ENCODE measurements around the gene WDR91.

Gene WDR91

GRCh38 chr7:135232720-135233119, 21.4 kb upstream of the WDR91 start:
- no peak overlapping the region for H2BK120ac ChIP-seq (ENCODE audit: insufficient read depth, low read length, poor library complexity)
- no peak overlapping the region for H3K27ac ChIP-seq (ENCODE audit: low read depth, low read length)
- H3K23ac ChIP-seq (ENCODE audit: low read length), result no peak overlapping the region
- H3K27me3 ChIP-seq (ENCODE audit: insufficient read depth, low read length), result no peaks in the 10 kb centered on the region
- H4K12ac ChIP-seq (ENCODE audit: low read depth, low read length), result no peak overlapping the region
- no peak overlapping the region for H3K18ac ChIP-seq (ENCODE audit: low read length)
- H3K4me1 ChIP-seq (ENCODE audit: control insufficient read depth in 1 of 2, insufficient read depth in 2 of 2, low read length in 2 of 2), result no peaks in the 10 kb centered on the region
- no CpG with 5 or more reads among the region's 13 CpGs for WGBS (ENCODE audit: extremely low coverage, insufficient coverage, insufficient read length)
- H2BK12ac ChIP-seq (ENCODE audit: low read length), result no peak overlapping the region
- H2AK5ac ChIP-seq (ENCODE audit: low read length), result no peak overlapping the region
- no peaks in the 10 kb centered on the region for H3K79me1 ChIP-seq (ENCODE audit: low read length)
- no peak for DNase-seq
- H3K14ac ChIP-seq (ENCODE audit: low read length), result no peak overlapping the region
- no peak overlapping the region for H2AFZ ChIP-seq (ENCODE audit: insufficient read depth, low read length, poor library complexity)
- H2BK5ac ChIP-seq (ENCODE audit: low read depth, low read length, poor library complexity), result no peak overlapping the region
- H4K91ac ChIP-seq (ENCODE audit: low read depth, low read length), result no peak overlapping the region
- H3K4me3 ChIP-seq (ENCODE audit: low read depth, low read length), result no peak overlapping the region
- no peaks in the 10 kb centered on the region for H3K9me3 ChIP-seq (ENCODE audit: insufficient read depth, low read depth, low read length)
- H4K8ac ChIP-seq (ENCODE audit: low read depth, low read length), result no peak overlapping the region
- no peaks in the 10 kb centered on the region for H3K79me2 ChIP-seq (ENCODE audit: control insufficient read depth, insufficient read depth, low read length, poor library complexity)
- H3K9ac ChIP-seq (ENCODE audit: low read length), result no peak overlapping the region
- no peak overlapping the region for H3K4ac ChIP-seq (ENCODE audit: low read depth, low read length)
- H3K4me2 ChIP-seq (ENCODE audit: low read length), result no peak overlapping the region
- no peaks in the 10 kb centered on the region for H3K36me3 ChIP-seq (ENCODE audit: control insufficient read depth in 1 of 2, insufficient read depth in 2 of 2, low read length in 2 of 2)

DNA sequence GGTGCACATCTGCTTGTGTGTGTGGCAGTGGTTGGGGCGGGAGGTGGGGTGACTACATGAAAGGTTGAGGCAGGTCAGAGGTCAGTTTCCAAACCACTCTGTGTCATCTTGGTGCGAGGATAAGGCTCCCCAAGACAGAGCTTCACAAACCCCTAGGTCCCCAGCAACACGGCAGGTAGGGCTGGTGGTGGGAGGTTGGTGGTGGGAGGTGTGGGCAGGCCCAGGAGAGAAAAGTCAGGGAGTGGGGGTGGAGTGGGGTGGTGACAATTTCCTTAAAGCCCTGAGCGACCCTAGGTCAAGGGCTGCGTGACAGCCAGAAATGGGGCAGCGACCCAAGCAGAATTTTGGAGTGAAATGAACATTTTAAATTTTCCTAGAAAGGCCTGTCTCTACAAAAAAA, 20.8 kb upstream of the WDR91 start:
- no CpG with 5 or more reads among the region's 6 CpGs for WGBS (ENCODE audit: extremely low coverage, insufficient coverage, insufficient read length)
- H2BK5ac ChIP-seq (ENCODE audit: low read depth, low read length, poor library complexity), result no peak overlapping the region
- H2AK5ac ChIP-seq (ENCODE audit: low read length), result no peak overlapping the region
- H3K79me2 ChIP-seq (ENCODE audit: control insufficient read depth, insufficient read depth, low read length, poor library complexity), result no peaks in the 10 kb centered on the region
- H4K8ac ChIP-seq (ENCODE audit: low read depth, low read length), result no peak overlapping the region
- no peak overlapping the region for H2BK120ac ChIP-seq (ENCODE audit: insufficient read depth, low read length, poor library complexity)
- H2BK12ac ChIP-seq (ENCODE audit: low read length), result no peak overlapping the region
- no peak overlapping the region for H4K12ac ChIP-seq (ENCODE audit: low read depth, low read length)
- no peak overlapping the region for H4K91ac ChIP-seq (ENCODE audit: low read depth, low read length)
- no peak overlapping the region for H3K23ac ChIP-seq (ENCODE audit: low read length)
- H3K27me3 ChIP-seq (ENCODE audit: insufficient read depth, low read length), result no peaks in the 10 kb centered on the region
- no peak overlapping the region for H3K4me2 ChIP-seq (ENCODE audit: low read length)
- H3K4me3 ChIP-seq (ENCODE audit: low read depth, low read length), result no peak overlapping the region
- H3K4ac ChIP-seq (ENCODE audit: low read depth, low read length), result no peak overlapping the region
- H3K14ac ChIP-seq (ENCODE audit: low read length), result no peak overlapping the region
- H3K9me3 ChIP-seq (ENCODE audit: insufficient read depth, low read depth, low read length), result no peaks in the 10 kb centered on the region
- H3K18ac ChIP-seq (ENCODE audit: low read length), result no peak overlapping the region
- no peak overlapping the region for H3K9ac ChIP-seq (ENCODE audit: low read length)
- no peak overlapping the region for H3K27ac ChIP-seq (ENCODE audit: low read depth, low read length)
- DNase-seq, result no peak
- no peaks in the 10 kb centered on the region for H3K36me3 ChIP-seq (ENCODE audit: control insufficient read depth in 1 of 2, insufficient read depth in 2 of 2, low read length in 2 of 2)
- H3K79me1 ChIP-seq (ENCODE audit: low read length), result no peaks in the 10 kb centered on the region
- no peak overlapping the region for H2AFZ ChIP-seq (ENCODE audit: insufficient read depth, low read length, poor library complexity)
- H3K4me1 ChIP-seq (ENCODE audit: control insufficient read depth in 1 of 2, insufficient read depth in 2 of 2, low read length in 2 of 2), result no peaks in the 10 kb centered on the region

GRCh38 chr7:135231686-135232085, 20.4 kb upstream of the WDR91 start:
- no peak overlapping the region for H3K23ac ChIP-seq (ENCODE audit: low read length)
- H3K4me1 ChIP-seq (ENCODE audit: control insufficient read depth in 1 of 2, insufficient read depth in 2 of 2, low read length in 2 of 2), result no peaks in the 10 kb centered on the region
- H2BK120ac ChIP-seq (ENCODE audit: insufficient read depth, low read length, poor library complexity), result no peak overlapping the region
- no peak overlapping the region for H4K8ac ChIP-seq (ENCODE audit: low read depth, low read length)
- H3K9me3 ChIP-seq (ENCODE audit: insufficient read depth, low read depth, low read length), result no peaks in the 10 kb centered on the region
- H4K12ac ChIP-seq (ENCODE audit: low read depth, low read length), result no peak overlapping the region
- no peaks in the 10 kb centered on the region for H3K27me3 ChIP-seq (ENCODE audit: insufficient read depth, low read length)
- H3K27ac ChIP-seq (ENCODE audit: low read depth, low read length), result no peak overlapping the region
- H2AK5ac ChIP-seq (ENCODE audit: low read length), result no peak overlapping the region
- H2BK12ac ChIP-seq (ENCODE audit: low read length), result no peak overlapping the region
- no peaks in the 10 kb centered on the region for H3K79me2 ChIP-seq (ENCODE audit: control insufficient read depth, insufficient read depth, low read length, poor library complexity)
- H3K18ac ChIP-seq (ENCODE audit: low read length), result no peak overlapping the region
- no peak overlapping the region for H2AFZ ChIP-seq (ENCODE audit: insufficient read depth, low read length, poor library complexity)
- no peak overlapping the region for H3K14ac ChIP-seq (ENCODE audit: low read length)
- H3K4me2 ChIP-seq (ENCODE audit: low read length), result no peak overlapping the region
- no peaks in the 10 kb centered on the region for H3K36me3 ChIP-seq (ENCODE audit: control insufficient read depth in 1 of 2, insufficient read depth in 2 of 2, low read length in 2 of 2)
- no peak overlapping the region for H3K4me3 ChIP-seq (ENCODE audit: low read depth, low read length)
- H3K9ac ChIP-seq (ENCODE audit: low read length), result no peak overlapping the region
- no peak for DNase-seq
- H2BK5ac ChIP-seq (ENCODE audit: low read depth, low read length, poor library complexity), result no peak overlapping the region
- no peak overlapping the region for H3K4ac ChIP-seq (ENCODE audit: low read depth, low read length)
- H3K79me1 ChIP-seq (ENCODE audit: low read length), result no peaks in the 10 kb centered on the region
- no peak overlapping the region for H4K91ac ChIP-seq (ENCODE audit: low read depth, low read length)

GRCh38 chr7:135224027-135224426, 12.7 kb upstream of the WDR91 start:
- Histone ChIP-seq H2AFZ (ENCODE audit: insufficient read depth, low read length, poor library complexity) (no peak overlapping the region), H4K8ac (ENCODE audit: low read depth, low read length) (no peak overlapping the region), H3K79me2 (ENCODE audit: control insufficient read depth, insufficient read depth, low read length, poor library complexity) (no peaks in the 10 kb centered on the region), H3K9ac (ENCODE audit: low read length) (no peak overlapping the region), H3K4ac (ENCODE audit: low read depth, low read length) (no peak overlapping the region), H4K91ac (ENCODE audit: low read depth, low read length) (no peak overlapping the region), H2BK5ac (ENCODE audit: low read depth, low read length, poor library complexity) (no peak overlapping the region), H3K4me3 (ENCODE audit: low read depth, low read length) (no peak overlapping the region), H2BK120ac (ENCODE audit: insufficient read depth, low read length, poor library complexity) (no peak overlapping the region), H3K27ac (ENCODE audit: low read depth, low read length) (no peak overlapping the region), H2AK5ac (ENCODE audit: low read length) (no peak overlapping the region), H4K12ac (ENCODE audit: low read depth, low read length) (no peak overlapping the region), H3K36me3 (ENCODE audit: control insufficient read depth in 1 of 2, insufficient read depth in 2 of 2, low read length in 2 of 2) (no peaks in the 10 kb centered on the region), H3K4me2 (ENCODE audit: low read length) (no peak overlapping the region), H3K79me1 (ENCODE audit: low read length) (no peaks in the 10 kb centered on the region), H3K23ac (ENCODE audit: low read length) (no peak overlapping the region), H3K4me1 (ENCODE audit: control insufficient read depth in 1 of 2, insufficient read depth in 2 of 2, low read length in 2 of 2) (no peaks in the 10 kb centered on the region), H3K14ac (ENCODE audit: low read length) (no peak overlapping the region), H3K18ac (ENCODE audit: low read length) (no peak overlapping the region), H3K9me3 (ENCODE audit: insufficient read depth, low read depth, low read length) (no peaks in the 10 kb centered on the region), H2BK12ac (ENCODE audit: low read length) (no peak overlapping the region), H3K27me3 (ENCODE audit: insufficient read depth, low read length) (no peaks in the 10 kb centered on the region)
- WGBS (ENCODE audit: extremely low coverage, insufficient coverage, insufficient read length), result no CpG with 5 or more reads among the region's 1 CpG
- no peak for DNase-seq

Measured in trophoblast cell (in vitro differentiated cells and primary cell).